HG02642 (cell line): Measurements from ENCODE around the gene LRCH1.

ENCODE experiments used
- ATAC-seq: cut with Tn5 transposase; IDR thresholded peaks from one replicate; pipeline ENCODE4 v1.9.1; 2021; ENCODE audit warnings: mild to moderate bottlenecking; ENCODE audit not compliant: unreplicated experiment, poor library complexity

Gene LRCH1

DNA sequence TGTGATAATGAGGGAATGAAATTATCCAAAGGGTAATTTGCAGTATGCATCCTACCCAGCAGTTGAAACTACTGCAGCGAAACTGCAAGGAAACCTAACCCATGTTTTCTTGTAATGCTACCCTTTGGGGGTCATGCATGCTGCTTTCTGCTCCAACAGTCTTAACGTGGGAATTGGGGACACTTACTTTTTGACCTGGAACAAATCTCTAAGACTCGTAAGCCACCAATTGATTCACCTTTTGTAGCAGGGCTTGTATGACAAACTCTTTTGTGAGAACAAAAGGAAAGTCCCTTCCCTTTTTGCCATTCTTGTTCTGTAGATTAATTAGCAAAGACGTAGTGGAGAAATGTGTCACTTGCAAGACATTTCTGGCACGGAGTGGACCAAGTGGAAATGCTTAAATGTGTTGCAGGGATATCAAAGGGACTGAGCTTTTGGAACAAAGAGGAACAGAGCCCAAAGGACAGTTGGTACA, 27.4 kb downstream of the LRCH1 start:
- no peak for ATAC-seq

GRCh38 chr13:46582190-46582589, 29.2 kb downstream of the LRCH1 start:
- ATAC-seq = no peak

DNA sequence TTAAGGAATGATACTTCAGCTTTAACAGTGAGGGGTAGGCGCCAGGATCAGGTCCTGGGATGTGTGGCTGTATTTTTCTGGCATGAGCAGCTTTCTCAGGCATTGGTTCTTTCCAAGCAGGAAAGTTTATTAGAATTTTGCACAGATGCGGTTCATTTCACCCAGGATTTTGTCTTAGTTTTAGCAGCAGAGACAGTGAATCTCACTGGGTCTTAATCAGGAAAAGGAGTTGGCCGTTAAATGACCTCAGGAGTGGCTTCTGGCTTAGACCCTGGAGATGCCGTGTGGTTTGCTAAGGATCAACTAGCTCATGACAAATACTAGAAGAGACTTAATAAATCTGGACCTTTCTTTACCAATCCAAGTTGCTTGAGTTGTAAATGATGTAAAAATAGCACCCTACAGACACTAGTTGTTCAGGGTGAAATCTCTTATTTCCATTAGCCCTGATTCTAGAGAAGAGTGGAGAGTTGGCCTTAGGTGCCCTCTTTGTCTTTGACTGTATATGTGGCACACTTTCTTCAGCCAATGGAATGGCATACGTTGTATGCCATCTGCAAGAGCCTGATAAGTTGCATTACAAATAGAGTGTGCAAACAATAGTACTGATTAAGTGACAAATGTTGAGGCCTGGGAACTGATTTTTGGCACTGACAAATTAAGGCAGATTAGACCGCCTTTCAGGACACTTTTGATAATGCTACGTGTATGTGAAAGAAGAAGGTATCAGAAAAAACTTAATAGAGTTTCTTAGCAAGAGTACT, 34.0 kb downstream of the LRCH1 start:
- no peak for ATAC-seq

- no peak for ATAC-seq
These were observed 34.9 kb downstream of the LRCH1 start for GRCh38 chr13:46587807-46588418.

DNA sequence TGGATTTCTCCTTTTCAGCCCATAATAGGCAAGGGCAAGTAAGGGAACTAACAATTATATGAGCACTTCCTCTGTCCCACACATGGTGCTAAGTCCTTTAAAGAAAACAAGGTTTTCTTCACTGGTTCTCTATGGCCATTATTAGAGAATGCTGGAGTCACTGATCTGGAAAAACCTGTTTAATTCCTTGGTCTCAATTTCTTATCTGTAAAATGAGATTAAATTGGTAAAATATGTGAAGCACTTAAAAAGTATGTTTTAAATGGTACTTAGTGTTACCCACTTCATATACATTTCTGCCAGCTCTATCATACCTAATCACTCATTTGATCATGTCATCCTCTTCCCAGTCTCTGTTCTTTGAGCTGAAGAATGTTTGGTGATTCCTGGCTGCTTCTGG, 39.4 kb downstream of the LRCH1 start:
- no peak for ATAC-seq

DNA sequence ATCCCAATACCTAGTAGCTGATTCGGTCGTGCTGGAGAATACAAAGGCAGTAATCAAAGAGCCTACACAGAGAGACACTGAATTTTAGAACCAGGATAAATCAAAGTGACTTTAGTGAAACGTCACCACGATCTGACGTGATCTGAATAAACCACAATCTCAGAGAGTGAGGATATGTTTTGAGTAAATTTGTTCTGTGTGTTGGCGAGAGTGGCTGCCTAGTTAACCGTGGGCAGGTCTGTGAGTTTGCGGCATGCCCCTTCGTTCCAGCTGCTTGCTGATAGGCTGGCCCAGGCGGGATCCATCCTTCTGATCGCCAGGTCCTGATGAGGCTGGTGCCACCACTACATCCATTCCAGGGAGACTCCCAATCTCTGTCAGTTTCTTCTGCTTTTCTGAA, 40.4 kb downstream of the LRCH1 start:
- peak; percentile 54 for ATAC-seq

- no peak for ATAC-seq
These were observed 41.6 kb downstream of the LRCH1 start for GRCh38 chr13:46594374-46595078.

GRCh38 chr13:46595136-46595884, 42.3 kb downstream of the LRCH1 start:
- peak; percentile 39 for ATAC-seq

DNA sequence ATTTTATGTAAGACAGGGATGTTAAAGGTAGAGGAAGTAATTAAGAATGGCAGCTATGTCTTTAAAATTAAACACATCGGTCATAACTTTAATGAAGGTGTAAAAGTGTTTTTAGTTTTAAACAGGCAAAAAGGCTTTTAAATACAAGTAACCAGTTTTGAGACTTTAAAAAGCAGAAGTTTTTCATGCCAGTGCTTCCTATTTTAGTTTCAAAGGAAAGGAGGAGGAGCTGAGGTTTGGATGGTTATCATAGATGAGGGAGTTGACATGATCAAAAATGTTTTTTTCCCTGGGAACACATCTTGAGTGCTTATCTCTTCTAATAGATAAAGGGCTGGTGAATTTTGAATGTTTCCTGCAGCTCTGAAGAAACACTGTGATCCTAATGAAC, 42.9 kb downstream of the LRCH1 start:
- no peak for ATAC-seq

DNA sequence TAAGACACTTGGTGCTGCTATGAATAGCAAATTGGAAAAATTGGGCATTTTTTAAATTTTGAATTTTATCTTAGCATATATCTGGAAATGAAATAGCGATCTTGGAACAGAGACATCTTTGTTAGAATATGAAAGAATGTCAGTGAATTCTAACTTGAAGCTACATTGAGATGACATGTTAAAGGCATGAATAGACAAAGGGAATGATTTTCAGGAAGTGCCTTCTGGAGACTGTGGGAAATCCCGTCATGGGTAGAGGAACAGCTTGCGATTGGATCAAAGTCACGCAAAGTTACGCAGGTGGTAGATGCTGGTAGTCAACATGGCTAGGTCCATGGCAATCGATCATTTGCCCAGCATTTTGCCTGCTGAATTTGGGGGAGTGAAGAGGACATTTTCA, 43.5 kb downstream of the LRCH1 start:
- no peak for ATAC-seq

DNA sequence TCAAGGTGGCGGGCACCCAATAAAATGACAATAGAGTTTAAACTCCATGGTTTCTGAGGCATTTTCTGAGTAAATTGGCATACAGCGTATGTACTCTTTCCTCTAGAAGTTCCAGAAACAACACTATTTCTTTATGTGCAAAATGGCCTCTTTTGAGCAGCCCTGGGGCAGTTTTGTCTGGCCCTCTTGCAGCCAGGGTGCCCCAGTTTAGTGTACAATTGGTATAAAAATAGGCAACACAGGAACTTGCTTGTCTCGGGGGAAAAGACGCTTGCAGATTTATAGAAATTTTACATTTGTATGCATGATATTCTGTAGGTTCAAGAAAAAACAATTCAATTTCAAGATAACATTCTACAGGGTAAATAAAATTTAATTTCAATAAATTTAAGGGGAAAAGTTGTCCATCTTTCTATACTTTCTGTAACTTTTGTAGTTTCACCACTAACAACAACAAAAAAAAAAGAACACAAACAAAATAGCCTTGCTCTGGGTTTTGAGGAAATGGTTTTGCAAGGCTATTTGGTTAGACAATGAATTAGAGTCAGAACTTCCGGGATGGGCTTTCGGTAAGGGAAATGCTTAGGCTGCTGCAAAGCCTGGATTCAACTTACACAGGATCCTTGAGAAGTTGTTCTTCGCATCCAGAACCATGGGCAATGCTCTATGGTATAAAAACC, 45.3 kb downstream of the LRCH1 start:
- peak; percentile 41 for ATAC-seq

DNA sequence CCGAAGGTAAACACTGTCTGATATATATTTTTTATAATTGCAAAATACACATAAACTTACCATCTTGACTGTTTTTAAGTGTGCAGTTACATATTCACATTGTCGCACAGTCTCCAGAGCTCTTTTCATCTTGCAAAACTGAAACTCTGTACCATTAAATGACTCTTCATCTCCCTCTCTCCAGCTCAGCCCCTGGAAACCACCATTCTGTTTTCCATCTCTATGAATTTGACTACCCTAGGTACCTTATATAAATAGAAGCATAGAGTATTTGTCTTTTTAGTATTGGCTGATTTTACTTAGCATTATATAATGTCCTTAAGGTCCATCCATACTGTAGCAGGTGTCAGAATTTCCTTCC, 45.8 kb downstream of the LRCH1 start:
- ATAC-seq = peak; percentile 54

DNA sequence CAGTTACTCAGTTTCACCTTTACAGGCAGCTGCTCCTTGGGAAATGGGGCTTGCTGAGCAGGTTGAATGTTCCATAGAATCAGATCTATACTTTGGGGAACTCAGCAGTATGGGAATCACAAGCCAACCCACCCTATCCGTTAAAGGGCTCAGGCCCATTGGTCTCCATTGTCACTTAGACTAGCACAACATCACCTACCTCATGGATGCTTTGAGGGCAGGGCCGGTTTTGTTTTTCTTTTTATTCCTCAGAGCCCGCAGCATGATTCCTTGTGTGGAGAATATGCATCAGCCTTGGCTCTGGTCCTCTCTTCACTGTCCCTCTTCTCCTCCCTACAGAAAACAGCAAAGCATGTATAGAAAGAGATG, 48.0 kb downstream of the LRCH1 start:
- no peak for ATAC-seq

DNA sequence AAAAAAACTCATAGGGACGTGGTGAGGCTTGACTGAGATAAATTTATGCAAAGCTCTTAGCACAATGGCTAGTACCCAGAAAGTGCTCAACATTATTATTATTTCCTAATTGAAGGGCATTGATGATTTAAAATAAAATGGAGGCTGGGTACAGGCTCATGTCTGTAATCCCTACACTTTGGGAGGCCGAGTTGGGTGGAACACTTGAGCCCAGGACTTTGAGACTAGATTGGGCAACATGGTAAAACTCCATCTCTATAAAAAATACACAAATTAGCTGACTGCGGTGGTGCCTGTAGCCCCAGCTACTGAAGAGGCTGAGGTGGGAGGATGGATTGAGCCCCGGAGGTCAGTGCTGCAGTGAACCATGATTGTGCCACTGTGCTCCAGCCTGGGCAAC, 49.6 kb downstream of the LRCH1 start:
- no peak for ATAC-seq

DNA sequence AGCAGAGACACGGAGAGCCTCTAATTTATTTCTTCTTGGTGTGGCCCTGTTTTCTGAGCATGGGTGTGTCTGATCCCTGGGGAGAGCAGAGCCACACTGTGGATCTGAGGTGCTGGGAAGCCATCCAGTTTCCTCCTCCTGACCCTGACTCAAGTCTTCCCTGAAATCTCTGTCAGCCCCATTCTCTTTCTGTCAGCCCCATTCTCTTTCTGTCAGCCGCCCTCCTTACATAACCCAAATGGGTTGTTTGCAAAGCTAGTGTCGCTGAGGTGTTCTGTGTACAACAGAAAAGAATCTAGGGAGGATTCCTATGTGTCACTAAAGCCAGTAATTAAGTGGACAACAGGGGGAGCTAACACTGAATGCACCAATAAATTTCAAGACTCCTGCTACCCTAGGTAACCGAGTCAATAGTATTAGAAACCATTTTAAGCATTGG, 50.2 kb downstream of the LRCH1 start:
- ATAC-seq = no peak

- no peak for ATAC-seq
These were observed 51.4 kb downstream of the LRCH1 start for GRCh38 chr13:46604226-46604990.

- ATAC-seq = no peak
These were observed 52.3 kb downstream of the LRCH1 start for GRCh38 chr13:46605076-46605824.

DNA sequence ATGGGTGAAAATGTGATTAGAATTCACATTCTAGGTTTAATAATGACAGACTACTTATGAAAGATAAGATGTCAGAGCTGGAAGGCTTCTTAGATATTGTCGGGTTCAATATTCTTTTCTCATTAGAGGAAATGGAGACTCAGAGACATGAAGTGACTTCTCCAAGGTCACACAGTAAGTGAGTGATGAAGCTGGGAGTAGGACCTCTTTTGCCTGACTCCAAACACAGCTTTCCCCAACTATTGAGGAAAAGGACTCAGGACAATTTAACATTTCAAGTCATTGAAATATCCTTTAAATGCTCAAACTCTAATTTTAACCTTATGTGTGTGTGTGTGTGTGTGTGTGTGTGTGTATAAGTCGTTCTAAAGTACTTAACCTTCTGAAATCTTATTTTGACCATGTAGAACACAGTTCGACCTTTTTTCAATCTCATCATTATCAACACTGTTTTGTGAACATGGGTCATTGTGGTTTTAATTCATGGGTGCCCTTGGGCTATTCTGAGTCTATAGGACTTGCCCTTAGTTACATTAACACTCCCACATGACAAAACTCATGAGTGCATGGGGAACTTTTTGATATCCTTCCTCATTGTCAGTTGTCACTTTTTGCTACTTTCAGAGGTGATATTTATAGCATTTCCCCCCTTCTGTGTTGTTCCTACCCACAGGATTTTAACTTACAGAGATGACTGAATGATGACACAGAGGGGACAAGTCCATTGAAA, 53.0 kb downstream of the LRCH1 start:
- ATAC-seq = peak; percentile 51
